Activated CD4-positive, alpha-beta T cell treated with anti-CD3 and anti-CD28 coated beads for 36 hours (primary cell): ENCODE measurements around the gene MYO1E. TPM values are rescaled to one million over a fixed set of nuclear protein-coding genes. Genes with fewer than 3 reads are reported as not detected.

Source experiments
- ATAC-seq: fragments of 200-7000 bp; cut with Tn5 transposase; one replicate; pipeline ENCODE4 v1.10.0; 2021; ENCODE audit warnings: mild to moderate bottlenecking, moderate library complexity
- CTCF ChIA-PET: fragments of 350-600 bp; sonication (Branson Sonifier 250); formaldehyde crosslinking; loops from one replicate; lab custom pipeline; 2021; ENCODE audit warnings: antibody characterized with exemption; lab: Charles Lee
- POLR2A ChIA-PET: fragments of 350-600 bp; sonication (Branson Sonifier 250); formaldehyde crosslinking; loops from one replicate; lab custom pipeline; 2021; ENCODE audit warnings: antibody characterized with exemption, inconsistent platforms; lab: Charles Lee
- DNase-seq: peaks from one replicate; pipeline ENCODE4 v3.0.0-alpha.2; 2020
- H3K27ac Mint-ChIP-seq: one replicate; pipeline ENCODE4 v1.8.0; 2021; ENCODE audit warnings: mixed read lengths
- H3K27me3 Mint-ChIP-seq: one replicate; pipeline ENCODE4 v1.8.0; 2021; ENCODE audit warnings: mixed read lengths
- H3K36me3 Mint-ChIP-seq: one replicate; pipeline ENCODE4 v1.8.0; 2021; ENCODE audit warnings: low read depth, mixed read lengths
- H3K4me1 Mint-ChIP-seq: one replicate; pipeline ENCODE4 v1.8.0; 2021; ENCODE audit warnings: mixed read lengths
- H3K4me3 Mint-ChIP-seq: one replicate; pipeline ENCODE4 v1.8.0; 2021; ENCODE audit warnings: mild to moderate bottlenecking, moderate library complexity, mixed read lengths
- H3K9me3 Mint-ChIP-seq: one replicate; pipeline ENCODE4 v1.8.0; 2021; ENCODE audit warnings: low read depth, mixed read lengths
- intact Hi-C, 2 experiments: fragments of 100-400 bp; cut with DNase I in 1 of 2; cut with micrococcal nuclease in 1 of 2; formaldehyde crosslinking; loops; one replicate each; pipeline versions ENCODE4 v1.14.2 to v1.15.1; 2022 to 2024; cut with DNase I, micrococcal nuclease
- total RNA-seq, 2 experiments: library from RNA; stranded (reverse); gene quantifications; one replicate each; pipeline ENCODE4 v1.2.3, GENCODE V29; 2021

The MYO1E gene
- total RNA-seq, 2 experiments from 2014 or later, result 8.0 to 12.6 TPM

GRCh38 chr15:59185725-59186124, 186.9 kb downstream of the MYO1E start:
- H3K27ac Mint-ChIP-seq, result no peak overlapping the region
- ATAC-seq (no peak), DNase-seq (no peak)
- intact Hi-C loops, result no loop called here
- H3K9me3 Mint-ChIP-seq, result peaks cover 11% of the 10 kb centered on the region
- no peaks in the 10 kb centered on the region for H3K4me1 Mint-ChIP-seq
- no peaks in the 10 kb centered on the region for H3K36me3 Mint-ChIP-seq
- H3K27me3 Mint-ChIP-seq, result peaks cover 4% of the 10 kb centered on the region
- POLR2A ChIA-PET, result no interaction called here
- CTCF ChIA-PET, result interaction anchor here (0.6 to 1.7 kb wide), 3 partner anchors 11 to 130 kb away, joined by 3 to 8 read pairs (median 4); no protein-coding TSS in a partner anchor
- H3K4me3 Mint-ChIP-seq, result no peak overlapping the region

GRCh38 chr15:59180945-59181600, 191.6 kb downstream of the MYO1E start:
- ChIA-PET CTCF (no interaction called here), POLR2A (interaction anchor here (0.7 kb wide), 1 partner anchor 1261 kb away, joined by 3 read pairs; no protein-coding TSS in a partner anchor)
- Mint-ChIP-seq H3K4me1 (peaks cover 4% of the 10 kb centered on the region), H3K27ac (no peak overlapping the region), H3K4me3 (no peak overlapping the region), H3K9me3 (peaks cover 6% of the 10 kb centered on the region), H3K36me3 (no peaks in the 10 kb centered on the region), H3K27me3 (peaks cover 10% of the 10 kb centered on the region)
- intact Hi-C loops, result no loop called here
- ATAC-seq, result no peak
- no peak for DNase-seq

GRCh38 chr15:59179717-59180116, 193.0 kb downstream of the MYO1E start:
- intact Hi-C loops, result no loop called here

GRCh38 chr15:59178151-59178695, 194.4 kb downstream of the MYO1E start:
- H3K4me1 Mint-ChIP-seq, result peaks cover 8% of the 10 kb centered on the region
- no peak overlapping the region for H3K27ac Mint-ChIP-seq
- no peaks in the 10 kb centered on the region for H3K36me3 Mint-ChIP-seq
- intact Hi-C loops, result no loop called here
- H3K9me3 Mint-ChIP-seq, result peaks cover 8% of the 10 kb centered on the region
- H3K27me3 Mint-ChIP-seq, result peaks cover 17% of the 10 kb centered on the region
- DNase-seq (no peak), ATAC-seq (no peak)
- CTCF ChIA-PET, result interaction anchor here (0.6 to 1.4 kb wide), 4 partner anchors 8 to 315 kb away, joined by 3 to 4 read pairs (median 3); no protein-coding TSS in a partner anchor
- no peak overlapping the region for H3K4me3 Mint-ChIP-seq
- POLR2A ChIA-PET, result no interaction called here

More at GRCh38 chr15:59179717-59180116, 193.0 kb downstream of the MYO1E start:
- Mint-ChIP-seq H3K36me3 (no peaks in the 10 kb centered on the region), H3K27me3 (peaks cover 14% of the 10 kb centered on the region), H3K4me3 (no peak overlapping the region), H3K9me3 (peaks cover 6% of the 10 kb centered on the region), H3K4me1 (peaks cover 8% of the 10 kb centered on the region), H3K27ac (no peak overlapping the region)
- DNase-seq, result no peak
- CTCF ChIA-PET, result interaction anchor here (0.6 kb wide), 1 partner anchor 1067 kb away, joined by 3 read pairs; no protein-coding TSS in a partner anchor
- no peak for ATAC-seq
- POLR2A ChIA-PET, result no interaction called here

GRCh38 chr15:59177317-59177660, 195.4 kb downstream of the MYO1E start:
- ATAC-seq (peak; percentile 17), DNase-seq (no peak)
- POLR2A ChIA-PET, result no interaction called here
- no peak overlapping the region for H3K27ac Mint-ChIP-seq
- H3K9me3 Mint-ChIP-seq, result peaks cover 8% of the 10 kb centered on the region
- intact Hi-C loops, result no loop called here
- H3K36me3 Mint-ChIP-seq, result no peaks in the 10 kb centered on the region
- H3K4me1 Mint-ChIP-seq, result peaks cover 8% of the 10 kb centered on the region
- H3K4me3 Mint-ChIP-seq, result no peak overlapping the region
- CTCF ChIA-PET, result interaction anchor here (0.7 to 1.4 kb wide), 3 partner anchors 9 to 1628 kb away, joined by 3 to 4 read pairs (median 3); no protein-coding TSS in a partner anchor
- H3K27me3 Mint-ChIP-seq, result peaks cover 17% of the 10 kb centered on the region

- no peak overlapping the region for H3K27ac Mint-ChIP-seq
- H3K27me3 Mint-ChIP-seq, result peaks cover 17% of the 10 kb centered on the region
- H3K4me3 Mint-ChIP-seq, result no peak overlapping the region
- H3K4me1 Mint-ChIP-seq, result peaks cover 8% of the 10 kb centered on the region
- no peak for DNase-seq
- no peaks in the 10 kb centered on the region for H3K36me3 Mint-ChIP-seq
- H3K9me3 Mint-ChIP-seq, result peaks cover 8% of the 10 kb centered on the region
- no peak for ATAC-seq
- CTCF ChIA-PET, result interaction anchor here (1.4 kb wide), 1 partner anchor 316 kb away, joined by 3 read pairs; no protein-coding TSS in a partner anchor
- intact Hi-C loops, result no loop called here
- POLR2A ChIA-PET, result no interaction called here
These were observed 195.9 kb downstream of the MYO1E start for GRCh38 chr15:59176653-59177316.

GRCh38 chr15:59174835-59175831, 197.5 kb downstream of the MYO1E start:
- no peak overlapping the region for H3K27ac Mint-ChIP-seq
- no peak overlapping the region for H3K4me3 Mint-ChIP-seq
- POLR2A ChIA-PET, result no interaction called here
- intact Hi-C loops, result loop anchor here (1.0 to 5.0 kb wide), 3 partner anchors 317 to 354 kb away; no protein-coding TSS in a partner anchor
- peaks cover 8% of the 10 kb centered on the region for H3K4me1 Mint-ChIP-seq
- CTCF ChIA-PET, result interaction anchor here (0.7 to 1.6 kb wide), 16 partner anchors 11 to 972 kb away, joined by 3 to 8 read pairs (median 3); no protein-coding TSS in a partner anchor
- H3K36me3 Mint-ChIP-seq, result no peaks in the 10 kb centered on the region
- peak; percentile 95 for ATAC-seq
- H3K9me3 Mint-ChIP-seq, result peaks cover 2% of the 10 kb centered on the region
- peak; percentile 72 for DNase-seq
- H3K27me3 Mint-ChIP-seq, result peaks cover 17% of the 10 kb centered on the region

GRCh38 chr15:59174151-59174834, 198.4 kb downstream of the MYO1E start:
- H3K9me3 Mint-ChIP-seq, result peaks cover 2% of the 10 kb centered on the region
- peaks cover 17% of the 10 kb centered on the region for H3K27me3 Mint-ChIP-seq
- H3K36me3 Mint-ChIP-seq, result no peaks in the 10 kb centered on the region
- DNase-seq (no peak), ATAC-seq (no peak)
- no peak overlapping the region for H3K4me3 Mint-ChIP-seq
- intact Hi-C loops, result loop anchor here in 1 of 2 experiments (5.0 kb wide), 1 partner anchor 318 kb away; no protein-coding TSS in a partner anchor
- H3K27ac Mint-ChIP-seq, result no peak overlapping the region
- H3K4me1 Mint-ChIP-seq, result peaks cover 11% of the 10 kb centered on the region
- ChIA-PET POLR2A (no interaction called here), CTCF (interaction anchor here (0.6 to 1.6 kb wide), 18 partner anchors 9 to 971 kb away, joined by 3 to 8 read pairs (median 3); no protein-coding TSS in a partner anchor)

GRCh38 chr15:59173194-59173593, 199.5 kb downstream of the MYO1E start:
- DNase-seq (no peak), ATAC-seq (no peak)
- intact Hi-C loops, result loop anchor here in 1 of 2 experiments (5.0 kb wide), 1 partner anchor 319 kb away; no protein-coding TSS in a partner anchor
- no peaks in the 10 kb centered on the region for H3K36me3 Mint-ChIP-seq
- H3K27ac Mint-ChIP-seq, result no peak overlapping the region
- H3K9me3 Mint-ChIP-seq, result peaks cover 2% of the 10 kb centered on the region
- POLR2A ChIA-PET, result no interaction called here
- CTCF ChIA-PET, result interaction anchor here (0.6 to 1.2 kb wide), 3 partner anchors 8 to 355 kb away, joined by 3 to 4 read pairs (median 3); no protein-coding TSS in a partner anchor
- no peak overlapping the region for H3K4me3 Mint-ChIP-seq
- H3K4me1 Mint-ChIP-seq, result peaks cover 13% of the 10 kb centered on the region
- peaks cover 15% of the 10 kb centered on the region for H3K27me3 Mint-ChIP-seq
